Measurements from ENCODE around the gene ABCA2. TPM values are rescaled to one million over a fixed set of nuclear protein-coding genes. Genes with fewer than 3 reads are reported as not detected.

Gene ABCA2
- total and polyA plus RNA-seq, 9 of the 15 experiments (the other 6 are each of a cell fraction or from before 2014, with no cell fraction given), result 0.69 to 16.3 (median 6.1) TPM; not detected in 2

GRCh38 chr9:136978865-136979544 is 49.0 kb downstream of the ABCA2 start (continued):
- TF ChIP-seq HINFP (tag; conservative IDR thresholded peaks at IDR 0.05; ENCODE audit: low read depth) (no peak), E2F6 (IDR thresholded peaks at IDR 0.05; ENCODE audit: borderline replicate concordance in 1 of 2, extremely low read depth in 1 of 2, insufficient read depth in 1 of 2, insufficient read length in 1 of 2, low read depth in 1 of 2, low read length in 1 of 2, poor library complexity in 1 of 2, severe bottlenecking in 1 of 2) (peak in 1 of 2 experiments; percentile 44), ZBTB7A (IDR thresholded peaks at IDR 0.05; ENCODE audit: borderline replicate concordance, control insufficient read depth, low read depth, low read length) (peak; percentile 91; the same call in 1 of the 2 replicates), SP1 (CRISPR knock-in tag; IDR thresholded peaks at IDR 0.05) (peak; percentile 54; the same call in 1 of the 2 replicates), MAX (CRISPR knock-in tag; IDR thresholded peaks at IDR 0.05) (peak; percentile 40; the same call in 1 of the 2 replicates), L3MBTL2 (IDR thresholded peaks at IDR 0.05) (peak; percentile 26; the same call in 1 of the 2 replicates), CXXC5 (CRISPR knock-in tag; IDR thresholded peaks at IDR 0.05) (0 out of 2 replicates have a peak, but pooled peaks have one; percentile 12), BCL6 (CRISPR knock-in tag; IDR thresholded peaks at IDR 0.05) (no peak), ZEB2 (IDR thresholded peaks at IDR 0.05) (peak; percentile 65), BHLHE40 (IDR thresholded peaks at IDR 0.05; ENCODE audit: low read length) (no peak), PTBP1 (IDR thresholded peaks at IDR 0.05; ENCODE audit: low read depth, low read length) (no peak), KLF13 (tag; IDR thresholded peaks at IDR 0.05; ENCODE audit: borderline replicate concordance, low read depth) (peak; percentile 32; the same call in 1 of the 2 replicates), POLR3G (IDR thresholded peaks at IDR 0.05; ENCODE audit: extremely low read depth, insufficient read length, insufficient replicate concordance) (no peak), ZNF589 (CRISPR knock-in tag; IDR thresholded peaks at IDR 0.05; ENCODE audit: low read depth) (no peak), ETS1 (conservative IDR thresholded peaks at IDR 0.05; ENCODE audit: control insufficient read depth, low read depth, low read length) (0 out of 2 replicates have a peak, but pooled peaks have one; percentile 23), ARID4B (CRISPR knock-in tag; IDR thresholded peaks at IDR 0.05) (0 out of 2 replicates have a peak, but pooled peaks have one; percentile 22)
